Nephron (organoid): ENCODE measurements around the gene SYT1.

Experiments used
- H3K27ac Mint-ChIP-seq, 3 experiments: 2 replicates each; pipeline ENCODE4 v1.8.0; 2020; ENCODE audit warnings: mixed read lengths in 3 of 3, mild to moderate bottlenecking in 2 of 3, moderate library complexity in 1 of 3
- H3K27me3 Mint-ChIP-seq: 2 replicates; pipeline ENCODE4 v1.8.0; 2021; ENCODE audit warnings: low read depth, mild to moderate bottlenecking, moderate library complexity, mixed read lengths
- H3K36me3 Mint-ChIP-seq: 2 replicates; pipeline ENCODE4 v1.8.0; 2020; ENCODE audit warnings: low read depth, mixed read lengths
- H3K4me1 Mint-ChIP-seq: 2 replicates; pipeline ENCODE4 v1.8.0; 2020; ENCODE audit warnings: mixed read lengths
- H3K4me3 Mint-ChIP-seq, 3 experiments: 2 replicates each; pipeline ENCODE4 v1.8.0; 2020; ENCODE audit warnings: mild to moderate bottlenecking in 3 of 3, mixed read lengths in 3 of 3, moderate library complexity in 2 of 3
- H3K9me3 Mint-ChIP-seq: 2 replicates; pipeline ENCODE4 v1.8.0; 2020; ENCODE audit warnings: mixed read lengths
- CTCF ChIP-seq, 3 experiments: fragments of 200-600 bp; sonication (generic); IDR thresholded peaks; one replicate each; pipeline ENCODE4 v1.5.0; 2021; ENCODE audit warnings: antibody characterized with exemption in 3 of 3; ENCODE audit not compliant: unreplicated experiment in 3 of 3

SYT1 gene

GRCh38 chr12:79266343-79267144 lies 402.0 kb downstream of the SYT1 start:
- Mint-ChIP-seq H3K9me3 (no peaks in the 10 kb centered on the region), H3K27ac (peak overlapping the region; percentile 6 to 46 (median 24)), H3K4me1 (peaks cover 10% of the 10 kb centered on the region), H3K4me3 (peak overlapping the region in 1 of 3 experiments; percentile 11), H3K36me3 (no peaks in the 10 kb centered on the region), H3K27me3 (no peaks in the 10 kb centered on the region)
- no peak for TF ChIP-seq CTCF (IDR thresholded peaks at IDR 0.05; ENCODE audit: unreplicated experiment in 3 of 3)

- no peaks in the 10 kb centered on the region for H3K27me3 Mint-ChIP-seq
- TF ChIP-seq CTCF (IDR thresholded peaks at IDR 0.05; ENCODE audit: unreplicated experiment in 3 of 3) = no peak
- peaks cover 5% of the 10 kb centered on the region for H3K36me3 Mint-ChIP-seq
- H3K9me3 Mint-ChIP-seq = peaks cover 5% of the 10 kb centered on the region
- H3K27ac Mint-ChIP-seq = no peak overlapping the region
- H3K4me3 Mint-ChIP-seq = no peak overlapping the region
- peaks cover 10% of the 10 kb centered on the region for H3K4me1 Mint-ChIP-seq
Observed at GRCh38 chr12:79267580-79267979, 403.0 kb downstream of the SYT1 start.

- Mint-ChIP-seq H3K36me3 (peaks cover 40% of the 10 kb centered on the region), H3K4me3 (no peak overlapping the region), H3K9me3 (peaks cover 41% of the 10 kb centered on the region), H3K4me1 (no peaks in the 10 kb centered on the region), H3K27ac (no peak overlapping the region), H3K27me3 (no peaks in the 10 kb centered on the region)
- no peak for TF ChIP-seq CTCF (IDR thresholded peaks at IDR 0.05; ENCODE audit: unreplicated experiment in 3 of 3)
Observed at GRCh38 chr12:79274501-79275064, 410.0 kb downstream of the SYT1 start.

GRCh38 chr12:79275631-79276030 lies 411.1 kb downstream of the SYT1 start:
- H3K27me3 Mint-ChIP-seq = no peaks in the 10 kb centered on the region
- H3K4me3 Mint-ChIP-seq = no peak overlapping the region
- peaks cover 40% of the 10 kb centered on the region for H3K36me3 Mint-ChIP-seq
- no peak for TF ChIP-seq CTCF (IDR thresholded peaks at IDR 0.05; ENCODE audit: unreplicated experiment in 3 of 3)
- no peaks in the 10 kb centered on the region for H3K4me1 Mint-ChIP-seq
- no peak overlapping the region for H3K27ac Mint-ChIP-seq
- H3K9me3 Mint-ChIP-seq = peaks cover 45% of the 10 kb centered on the region

GRCh38 chr12:79283364-79283763 lies 418.8 kb downstream of the SYT1 start:
- peaks cover 9% of the 10 kb centered on the region for H3K36me3 Mint-ChIP-seq
- H3K4me3 Mint-ChIP-seq = no peak overlapping the region
- no peaks in the 10 kb centered on the region for H3K4me1 Mint-ChIP-seq
- H3K27ac Mint-ChIP-seq = peak overlapping the region in 1 of 3 experiments; percentile 4
- H3K9me3 Mint-ChIP-seq = peaks cover 15% of the 10 kb centered on the region
- H3K27me3 Mint-ChIP-seq = no peaks in the 10 kb centered on the region
- TF ChIP-seq CTCF (IDR thresholded peaks at IDR 0.05; ENCODE audit: unreplicated experiment in 3 of 3) = no peak

- H3K36me3 Mint-ChIP-seq = peaks cover 13% of the 10 kb centered on the region
- H3K4me1 Mint-ChIP-seq = no peaks in the 10 kb centered on the region
- H3K27me3 Mint-ChIP-seq = no peaks in the 10 kb centered on the region
- no peaks in the 10 kb centered on the region for H3K9me3 Mint-ChIP-seq
- H3K27ac Mint-ChIP-seq = no peak overlapping the region
- H3K4me3 Mint-ChIP-seq = no peak overlapping the region
- TF ChIP-seq CTCF (IDR thresholded peaks at IDR 0.05; ENCODE audit: unreplicated experiment in 3 of 3) = no peak
Observed at GRCh38 chr12:79288911-79289310, 424.3 kb downstream of the SYT1 start.
